Neural progenitor cell (in vitro differentiated cells): ENCODE measurements around the gene GNPTAB. TPM values are rescaled to one million over a fixed set of nuclear protein-coding genes. Genes with fewer than 3 reads are reported as not detected.
A peak's percentile ranks its signal among the peaks of the same experiment; 100 is the strongest.

Source experiments
- DNase-seq: peaks from one replicate; pipeline ENCODE4 v3.0.0-alpha.2; 2016; ENCODE audit warnings: low spot score
- H2AFZ ChIP-seq: fragments of 200-600 bp; sonication (generic); replicated peaks from 2 replicates; pipeline ENCODE4 v1.6.1; 2016; ENCODE audit warnings: antibody characterized with exemption
- H3F3A ChIP-seq: fragments of 200-600 bp; sonication (generic); 2 replicates; pipeline ENCODE4 v1.6.1; 2016; ENCODE audit warnings: antibody characterized with exemption, low read depth
- H3K27ac ChIP-seq: fragments of 200-600 bp; sonication (generic); 2 replicates; pipeline ENCODE4 v1.5.1; 2016; ENCODE audit warnings: mild to moderate bottlenecking
- H3K27me3 ChIP-seq: fragments of 200-600 bp; sonication (generic); 2 replicates; pipeline ENCODE4 v1.6.1; 2016; ENCODE audit warnings: mild to moderate bottlenecking, moderate library complexity
- H3K36me3 ChIP-seq: fragments of 200-600 bp; sonication (generic); 2 replicates; pipeline ENCODE4 v1.5.1; 2016
- H3K4me1 ChIP-seq: fragments of 200-600 bp; sonication (generic); 2 replicates; pipeline ENCODE4 v1.6.1; 2016; ENCODE audit warnings: mixed run types
- H3K4me2 ChIP-seq: fragments of 200-600 bp; sonication (generic); 2 replicates; pipeline ENCODE4 v1.6.1; 2016
- H3K4me3 ChIP-seq: fragments of 200-600 bp; sonication (generic); 2 replicates; pipeline ENCODE4 v1.5.1; 2016
- H3K79me2 ChIP-seq: fragments of 200-600 bp; sonication (generic); 2 replicates; pipeline ENCODE4 v1.6.1; 2016; ENCODE audit warnings: low read depth
- H3K9ac ChIP-seq: fragments of 200-600 bp; sonication (generic); 2 replicates; pipeline ENCODE4 v1.6.1; 2016
- H3K9me3 ChIP-seq: fragments of 200-600 bp; sonication (generic); 2 replicates; pipeline ENCODE4 v1.5.1; 2016; ENCODE audit warnings: low read depth
- H4K20me1 ChIP-seq: fragments of 200-600 bp; sonication (generic); 2 replicates; pipeline ENCODE4 v1.6.1; 2016; ENCODE audit warnings: low read depth
- H3K27ac Mint-ChIP-seq: 3 replicates; pipeline ENCODE4 v1.8.0; 2021; ENCODE audit warnings: mixed read lengths
- H3K27me3 Mint-ChIP-seq: 2 replicates; pipeline ENCODE4 v1.8.0; 2022; ENCODE audit warnings: low read depth, mild to moderate bottlenecking, inconsistent platforms, moderate library complexity, mixed read lengths; ENCODE audit not compliant: insufficient read depth
- H3K36me3 Mint-ChIP-seq: 3 replicates; pipeline ENCODE4 v1.8.0; 2021; ENCODE audit warnings: mixed read lengths
- H3K4me1 Mint-ChIP-seq: 3 replicates; pipeline ENCODE4 v1.8.0; 2021; ENCODE audit warnings: mixed read lengths
- H3K4me3 Mint-ChIP-seq: 3 replicates; pipeline ENCODE4 v1.8.0; 2021; ENCODE audit warnings: mild to moderate bottlenecking, moderate library complexity, mixed read lengths
- H3K9me3 Mint-ChIP-seq: 3 replicates; pipeline ENCODE4 v1.8.0; 2020; ENCODE audit warnings: mixed read lengths
- EZH2 ChIP-seq: fragments of 200-600 bp; sonication (generic); IDR thresholded peaks from 2 replicates; pipeline ENCODE4 v1.6.1; 2017; ENCODE audit warnings: antibody characterized with exemption, mild to moderate bottlenecking, moderate library complexity
- EZH2phosphoT487 ChIP-seq: fragments of 200-600 bp; sonication (generic); IDR thresholded peaks from 2 replicates; pipeline ENCODE4 v1.6.1; 2017; ENCODE audit warnings: antibody characterized with exemption
- total RNA-seq: library from RNA; depleted of rRNA; stranded (reverse); fragments of >200 nt; gene quantifications from 2 replicates; pipeline ENCODE4 v1.2.3, GENCODE V29; 2015; ENCODE audit warnings: low replicate concordance
- TF ChIP-seq, protein P1 (sequence below): fragments of 200-600 bp; sonication (generic); IDR thresholded peaks from 2 replicates; pipeline ENCODE4 v1.5.1; 2017; ENCODE audit warnings: antibody characterized with exemption, mild to moderate bottlenecking

Gene GNPTAB
- 18.6 and 24.0 TPM in 2 replicates for total RNA-seq

DNA sequence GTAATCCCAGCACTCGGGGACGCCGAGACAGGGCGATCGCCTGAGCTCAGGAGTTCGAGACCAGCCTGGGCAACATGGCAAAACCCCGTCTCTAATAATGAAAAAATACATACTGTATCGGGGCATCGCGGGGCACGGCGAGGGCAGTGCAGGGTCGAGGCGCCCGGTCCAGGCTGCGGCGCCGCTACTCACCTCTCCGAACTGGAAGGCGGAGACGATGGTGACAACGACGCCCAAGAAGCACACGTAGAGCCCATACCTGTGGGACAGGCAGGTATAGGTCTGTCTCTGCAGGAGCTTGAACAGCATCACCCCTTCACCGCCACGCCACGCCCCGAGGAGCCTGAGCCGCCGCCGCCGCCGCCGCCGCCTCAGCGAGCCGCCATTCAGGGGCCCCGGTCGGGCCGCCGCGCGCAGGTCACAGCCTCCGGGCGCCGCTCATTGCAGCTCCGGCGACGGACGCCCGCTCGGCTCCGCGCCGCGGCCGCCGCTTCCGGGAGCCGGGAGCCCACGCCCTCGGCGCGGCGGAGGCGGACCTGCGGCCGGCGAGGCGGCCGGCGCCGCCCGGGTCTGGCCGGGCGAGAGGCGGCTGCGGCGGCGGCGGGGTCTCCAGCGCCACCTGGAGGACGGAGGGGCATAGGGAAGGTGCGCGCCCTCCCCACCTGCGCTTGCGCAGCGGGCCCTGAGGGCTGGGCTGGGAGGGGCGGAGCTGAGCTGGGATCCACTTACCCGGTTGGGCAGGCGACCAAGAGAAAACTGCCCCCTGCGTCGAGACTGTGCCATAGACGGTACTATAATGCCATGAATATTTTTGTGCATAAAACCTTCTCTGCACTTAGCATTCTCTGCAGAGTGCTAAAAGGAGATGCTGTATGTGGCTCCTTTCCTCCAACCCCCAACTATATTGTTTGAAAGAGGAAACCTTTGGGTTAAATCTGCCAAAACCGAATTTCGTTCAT is at the start of gene GNPTAB:
Gene GNPTAB, minus strand, starts transcription at position 593 of the 959 bp plus-strand sequence. Its CDS starts 284 bp downstream, at position 309.
- peak within 1 kb of the TSS; percentile 73 for H3K9ac ChIP-seq
- peak within 1 kb of the TSS; percentile 95 for H3K4me3 Mint-ChIP-seq
- peaks cover 6% of the 10 kb centered on the region for H3K4me1 ChIP-seq
- H3K36me3 ChIP-seq: no peaks in the 10 kb centered on the region
- peak; percentile 96 for DNase-seq
- no peaks in the 10 kb centered on the region for H4K20me1 ChIP-seq
- no peaks in the 10 kb centered on the region for H3K36me3 Mint-ChIP-seq
- H3K4me3 ChIP-seq: peak within 1 kb of the TSS; percentile 96
- TF ChIP-seq, protein P1, sequence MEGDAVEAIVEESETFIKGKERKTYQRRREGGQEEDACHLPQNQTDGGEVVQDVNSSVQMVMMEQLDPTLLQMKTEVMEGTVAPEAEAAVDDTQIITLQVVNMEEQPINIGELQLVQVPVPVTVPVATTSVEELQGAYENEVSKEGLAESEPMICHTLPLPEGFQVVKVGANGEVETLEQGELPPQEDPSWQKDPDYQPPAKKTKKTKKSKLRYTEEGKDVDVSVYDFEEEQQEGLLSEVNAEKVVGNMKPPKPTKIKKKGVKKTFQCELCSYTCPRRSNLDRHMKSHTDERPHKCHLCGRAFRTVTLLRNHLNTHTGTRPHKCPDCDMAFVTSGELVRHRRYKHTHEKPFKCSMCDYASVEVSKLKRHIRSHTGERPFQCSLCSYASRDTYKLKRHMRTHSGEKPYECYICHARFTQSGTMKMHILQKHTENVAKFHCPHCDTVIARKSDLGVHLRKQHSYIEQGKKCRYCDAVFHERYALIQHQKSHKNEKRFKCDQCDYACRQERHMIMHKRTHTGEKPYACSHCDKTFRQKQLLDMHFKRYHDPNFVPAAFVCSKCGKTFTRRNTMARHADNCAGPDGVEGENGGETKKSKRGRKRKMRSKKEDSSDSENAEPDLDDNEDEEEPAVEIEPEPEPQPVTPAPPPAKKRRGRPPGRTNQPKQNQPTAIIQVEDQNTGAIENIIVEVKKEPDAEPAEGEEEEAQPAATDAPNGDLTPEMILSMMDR: peak; percentile 67
- TF ChIP-seq EZH2phosphoT487: no peak
- TF ChIP-seq EZH2: no peak
- H3K4me2 ChIP-seq: peak within 1 kb of the TSS; percentile 98
- H3K27me3 ChIP-seq: no peaks in the 10 kb centered on the region
- H3K27ac Mint-ChIP-seq: no peak within 1 kb of the TSS
- peaks cover 25% of the 10 kb centered on the region for H3K79me2 ChIP-seq
- peaks cover 4% of the 10 kb centered on the region for H3K27me3 Mint-ChIP-seq
- H3K9me3 ChIP-seq: no peaks in the 10 kb centered on the region
- no peaks in the 10 kb centered on the region for H3F3A ChIP-seq
- H3K9me3 Mint-ChIP-seq: no peaks in the 10 kb centered on the region
- H2AFZ ChIP-seq: peak within 1 kb of the TSS; percentile 100
- H3K4me1 Mint-ChIP-seq: peaks cover 4% of the 10 kb centered on the region
- H3K27ac ChIP-seq: no peak within 1 kb of the TSS

DNA sequence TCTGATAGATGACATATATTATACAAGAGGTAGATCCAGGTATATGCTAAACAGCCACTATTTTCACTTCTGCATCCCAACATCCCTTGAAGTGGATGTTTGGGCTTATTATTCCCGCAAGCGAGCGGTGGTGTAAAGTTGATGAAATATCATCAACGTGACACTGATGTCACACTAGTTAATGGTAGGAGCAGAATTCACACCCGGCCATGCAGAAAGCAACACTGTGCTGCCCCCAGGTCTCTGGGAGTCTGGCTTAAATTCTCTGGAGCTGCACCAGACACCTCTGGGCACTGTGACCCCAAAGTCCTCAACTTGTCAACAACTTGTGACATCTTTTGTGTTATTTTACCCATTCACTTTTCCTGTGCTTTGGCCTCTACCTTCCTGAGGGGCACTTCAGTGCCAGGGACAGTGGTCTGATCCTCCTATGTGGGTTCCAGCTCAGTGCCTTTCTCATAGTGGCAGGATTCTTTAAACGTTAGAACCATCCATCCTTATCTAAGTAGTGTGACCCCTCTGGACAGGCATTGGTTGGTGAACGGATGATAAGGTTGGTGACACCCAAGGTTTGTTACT is 47.6 kb upstream of the GNPTAB start:
- peaks cover 13% of the 10 kb centered on the region for H3K27me3 Mint-ChIP-seq
- no peaks in the 10 kb centered on the region for H3K36me3 Mint-ChIP-seq
- H3K36me3 ChIP-seq: no peaks in the 10 kb centered on the region
- H3K27ac Mint-ChIP-seq: no peak overlapping the region
- no peaks in the 10 kb centered on the region for H3K9me3 ChIP-seq
- peak overlapping the region; percentile 54 for H3K4me3 ChIP-seq
- H3F3A ChIP-seq: peaks cover 12% of the 10 kb centered on the region
- no peaks in the 10 kb centered on the region for H3K79me2 ChIP-seq
- peak overlapping the region; percentile 98 for H2AFZ ChIP-seq
- H3K27ac ChIP-seq: no peak overlapping the region
- H3K9ac ChIP-seq: no peak overlapping the region
- TF ChIP-seq EZH2 (no peak), EZH2phosphoT487 (no peak)
- TF ChIP-seq, protein P1: no peak
- no peaks in the 10 kb centered on the region for H3K9me3 Mint-ChIP-seq
- no peak for DNase-seq
- no peaks in the 10 kb centered on the region for H4K20me1 ChIP-seq
- H3K4me1 Mint-ChIP-seq: peaks cover 5% of the 10 kb centered on the region
- no peaks in the 10 kb centered on the region for H3K4me1 ChIP-seq
- peak overlapping the region; percentile 82 for H3K4me2 ChIP-seq
- H3K27me3 ChIP-seq: peaks cover 27% of the 10 kb centered on the region
- peak overlapping the region; percentile 85 for H3K4me3 Mint-ChIP-seq

DNA sequence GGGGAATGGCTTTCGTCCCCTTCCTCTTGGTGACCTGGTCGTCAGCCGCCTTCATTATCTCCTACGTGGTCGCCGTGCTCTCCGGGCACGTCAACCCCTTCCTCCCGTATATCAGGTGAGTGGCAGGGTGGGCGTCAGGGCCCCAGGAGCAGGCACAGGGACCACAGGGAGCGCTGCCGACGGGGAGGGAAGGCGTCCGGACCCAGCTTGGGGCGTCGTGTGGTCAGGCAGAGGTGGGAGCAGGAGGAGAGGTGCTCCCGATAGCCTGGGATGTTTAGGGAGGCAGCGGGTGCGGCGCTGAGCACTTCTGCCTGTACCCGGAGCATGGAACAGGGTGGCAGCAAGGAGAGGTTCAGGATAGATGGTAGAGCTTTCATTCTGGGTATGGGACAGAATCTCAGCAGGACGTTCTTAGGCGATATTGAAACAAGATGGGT is 47.1 kb upstream of the GNPTAB start:
- Mint-ChIP-seq H3K9me3 (no peaks in the 10 kb centered on the region), H3K27ac (no peak overlapping the region), H3K27me3 (peaks cover 13% of the 10 kb centered on the region), H3K4me3 (peak overlapping the region; percentile 85), H3K36me3 (no peaks in the 10 kb centered on the region), H3K4me1 (peaks cover 5% of the 10 kb centered on the region)
- TF ChIP-seq, protein P1: no peak
- peak; percentile 22 for TF ChIP-seq EZH2
- no peak for DNase-seq
- Histone ChIP-seq H3K9ac (no peak overlapping the region), H3F3A (peaks cover 12% of the 10 kb centered on the region), H3K27ac (no peak overlapping the region), H3K79me2 (no peaks in the 10 kb centered on the region), H3K4me2 (peak overlapping the region; percentile 82), H2AFZ (peak overlapping the region; percentile 98), H3K36me3 (no peaks in the 10 kb centered on the region), H4K20me1 (no peaks in the 10 kb centered on the region), H3K4me3 (peak overlapping the region; percentile 54), H3K4me1 (no peaks in the 10 kb centered on the region), H3K9me3 (no peaks in the 10 kb centered on the region), H3K27me3 (peaks cover 27% of the 10 kb centered on the region)
